ENCODE data around the gene ZNF296. TPM values are rescaled to one million over a fixed set of nuclear protein-coding genes. Genes with fewer than 3 reads are reported as not detected.

Gene ZNF296
- total RNA-seq, 1 experiment from 2014 or later: 13.8 TPM

DNA sequence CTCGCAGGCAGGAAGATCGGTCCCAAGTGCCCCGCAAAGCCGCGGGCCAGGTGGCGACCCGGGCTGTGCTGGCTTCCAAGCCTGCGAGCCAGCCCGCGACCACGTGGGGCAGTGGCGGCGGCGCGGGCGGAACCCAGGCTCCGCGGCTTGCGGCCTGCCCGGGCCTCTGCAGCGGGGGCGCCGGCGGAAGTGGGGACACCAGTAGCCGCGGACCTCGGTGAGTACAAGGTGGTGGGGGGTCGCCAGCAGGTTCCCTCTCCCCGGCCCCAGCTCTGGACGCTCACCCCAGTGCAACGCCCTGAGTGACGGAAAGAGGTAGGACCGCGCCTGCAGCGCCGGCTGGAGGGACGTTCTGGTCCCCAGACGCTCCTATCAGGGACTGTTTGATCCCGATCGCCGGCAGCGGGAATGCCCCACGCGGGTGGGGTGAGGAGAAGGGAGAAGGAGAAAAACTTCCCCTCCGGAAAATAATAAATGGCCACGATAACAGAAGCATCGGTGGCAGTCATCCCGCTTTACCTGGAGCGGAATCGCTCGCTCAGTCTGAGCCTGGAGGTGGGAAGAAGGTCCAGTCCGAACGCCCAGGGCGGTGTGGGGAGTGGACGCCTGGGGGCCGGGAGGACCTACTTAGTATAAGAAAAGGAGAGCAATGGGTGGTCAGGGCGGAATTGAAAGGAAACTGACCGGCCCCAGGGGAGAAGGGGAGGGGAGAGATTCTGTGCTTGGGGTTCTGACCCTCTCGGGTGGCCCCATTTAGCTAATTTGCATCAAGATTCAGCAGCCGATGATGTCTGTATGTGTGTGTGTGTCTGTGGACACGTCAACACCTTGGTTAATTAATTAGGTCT lies 3.0 kb upstream of the ZNF296 start, which contains the start of gene GEMIN7 (continued):
- TF ChIP-seq ETV6 (CRISPR knock-in tag; IDR thresholded peaks at IDR 0.05): peak; percentile 92
- peak; percentile 96 for TF ChIP-seq ZBTB43 (CRISPR knock-in tag; IDR thresholded peaks at IDR 0.05)
- peak; percentile 92 for TF ChIP-seq USF2 (CRISPR knock-in tag; IDR thresholded peaks at IDR 0.05)
- peak; percentile 66; the same call in 1 of the 2 replicates for TF ChIP-seq SMAD4 (CRISPR knock-in tag; IDR thresholded peaks at IDR 0.05)
- TF ChIP-seq NFE2L1 (CRISPR knock-in tag; IDR thresholded peaks at IDR 0.05): peak; percentile 86; the same call in 1 of the 2 replicates
- TF ChIP-seq, protein P1, sequence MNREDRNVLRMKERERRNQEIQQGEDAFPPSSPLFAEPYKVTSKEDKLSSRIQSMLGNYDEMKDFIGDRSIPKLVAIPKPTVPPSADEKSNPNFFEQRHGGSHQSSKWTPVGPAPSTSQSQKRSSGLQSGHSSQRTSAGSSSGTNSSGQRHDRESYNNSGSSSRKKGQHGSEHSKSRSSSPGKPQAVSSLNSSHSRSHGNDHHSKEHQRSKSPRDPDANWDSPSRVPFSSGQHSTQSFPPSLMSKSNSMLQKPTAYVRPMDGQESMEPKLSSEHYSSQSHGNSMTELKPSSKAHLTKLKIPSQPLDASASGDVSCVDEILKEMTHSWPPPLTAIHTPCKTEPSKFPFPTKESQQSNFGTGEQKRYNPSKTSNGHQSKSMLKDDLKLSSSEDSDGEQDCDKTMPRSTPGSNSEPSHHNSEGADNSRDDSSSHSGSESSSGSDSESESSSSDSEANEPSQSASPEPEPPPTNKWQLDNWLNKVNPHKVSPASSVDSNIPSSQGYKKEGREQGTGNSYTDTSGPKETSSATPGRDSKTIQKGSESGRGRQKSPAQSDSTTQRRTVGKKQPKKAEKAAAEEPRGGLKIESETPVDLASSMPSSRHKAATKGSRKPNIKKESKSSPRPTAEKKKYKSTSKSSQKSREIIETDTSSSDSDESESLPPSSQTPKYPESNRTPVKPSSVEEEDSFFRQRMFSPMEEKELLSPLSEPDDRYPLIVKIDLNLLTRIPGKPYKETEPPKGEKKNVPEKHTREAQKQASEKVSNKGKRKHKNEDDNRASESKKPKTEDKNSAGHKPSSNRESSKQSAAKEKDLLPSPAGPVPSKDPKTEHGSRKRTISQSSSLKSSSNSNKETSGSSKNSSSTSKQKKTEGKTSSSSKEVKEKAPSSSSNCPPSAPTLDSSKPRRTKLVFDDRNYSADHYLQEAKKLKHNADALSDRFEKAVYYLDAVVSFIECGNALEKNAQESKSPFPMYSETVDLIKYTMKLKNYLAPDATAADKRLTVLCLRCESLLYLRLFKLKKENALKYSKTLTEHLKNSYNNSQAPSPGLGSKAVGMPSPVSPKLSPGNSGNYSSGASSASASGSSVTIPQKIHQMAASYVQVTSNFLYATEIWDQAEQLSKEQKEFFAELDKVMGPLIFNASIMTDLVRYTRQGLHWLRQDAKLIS (CRISPR knock-in tag; IDR thresholded peaks at IDR 0.05; ENCODE audit: borderline replicate concordance): no peak
- TF ChIP-seq ZNF317 (CRISPR knock-in tag; IDR thresholded peaks at IDR 0.05; ENCODE audit: borderline replicate concordance, low read depth): peak; percentile 53; the same call in 1 of the 2 replicates
- TF ChIP-seq, protein P2, sequence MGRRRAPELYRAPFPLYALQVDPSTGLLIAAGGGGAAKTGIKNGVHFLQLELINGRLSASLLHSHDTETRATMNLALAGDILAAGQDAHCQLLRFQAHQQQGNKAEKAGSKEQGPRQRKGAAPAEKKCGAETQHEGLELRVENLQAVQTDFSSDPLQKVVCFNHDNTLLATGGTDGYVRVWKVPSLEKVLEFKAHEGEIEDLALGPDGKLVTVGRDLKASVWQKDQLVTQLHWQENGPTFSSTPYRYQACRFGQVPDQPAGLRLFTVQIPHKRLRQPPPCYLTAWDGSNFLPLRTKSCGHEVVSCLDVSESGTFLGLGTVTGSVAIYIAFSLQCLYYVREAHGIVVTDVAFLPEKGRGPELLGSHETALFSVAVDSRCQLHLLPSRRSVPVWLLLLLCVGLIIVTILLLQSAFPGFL (CRISPR knock-in tag; IDR thresholded peaks at IDR 0.05; ENCODE audit: borderline replicate concordance): 0 out of 2 replicates have a peak, but pooled peaks have one; percentile 22
- TF ChIP-seq RELA (CRISPR knock-in tag; IDR thresholded peaks at IDR 0.05; ENCODE audit: borderline replicate concordance): peak; percentile 95
- peak; percentile 92 for TF ChIP-seq TCF7 (CRISPR knock-in tag; IDR thresholded peaks at IDR 0.05; ENCODE audit: low read depth)
- TF ChIP-seq, protein P3, sequence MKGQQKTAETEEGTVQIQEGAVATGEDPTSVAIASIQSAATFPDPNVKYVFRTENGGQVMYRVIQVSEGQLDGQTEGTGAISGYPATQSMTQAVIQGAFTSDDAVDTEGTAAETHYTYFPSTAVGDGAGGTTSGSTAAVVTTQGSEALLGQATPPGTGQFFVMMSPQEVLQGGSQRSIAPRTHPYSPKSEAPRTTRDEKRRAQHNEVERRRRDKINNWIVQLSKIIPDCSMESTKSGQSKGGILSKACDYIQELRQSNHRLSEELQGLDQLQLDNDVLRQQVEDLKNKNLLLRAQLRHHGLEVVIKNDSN (CRISPR knock-in tag; IDR thresholded peaks at IDR 0.05): peak; percentile 85
- TF ChIP-seq NR3C1 (CRISPR knock-in tag; conservative IDR thresholded peaks at IDR 0.05; ENCODE audit: low read depth): no peak
- TF ChIP-seq ATF1 (CRISPR knock-in tag; IDR thresholded peaks at IDR 0.05): no peak
- TF ChIP-seq, protein P4, sequence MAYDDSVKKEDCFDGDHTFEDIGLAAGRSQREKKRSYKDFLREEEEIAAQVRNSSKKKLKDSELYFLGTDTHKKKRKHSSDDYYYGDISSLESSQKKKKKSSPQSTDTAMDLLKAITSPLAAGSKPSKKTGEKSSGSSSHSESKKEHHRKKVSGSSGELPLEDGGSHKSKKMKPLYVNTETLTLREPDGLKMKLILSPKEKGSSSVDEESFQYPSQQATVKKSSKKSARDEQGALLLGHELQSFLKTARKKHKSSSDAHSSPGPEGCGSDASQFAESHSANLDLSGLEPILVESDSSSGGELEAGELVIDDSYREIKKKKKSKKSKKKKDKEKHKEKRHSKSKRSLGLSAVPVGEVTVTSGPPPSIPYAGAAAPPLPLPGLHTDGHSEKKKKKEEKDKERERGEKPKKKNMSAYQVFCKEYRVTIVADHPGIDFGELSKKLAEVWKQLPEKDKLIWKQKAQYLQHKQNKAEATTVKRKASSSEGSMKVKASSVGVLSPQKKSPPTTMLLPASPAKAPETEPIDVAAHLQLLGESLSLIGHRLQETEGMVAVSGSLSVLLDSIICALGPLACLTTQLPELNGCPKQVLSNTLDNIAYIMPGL (CRISPR knock-in tag; IDR thresholded peaks at IDR 0.05): 0 out of 2 replicates have a peak, but pooled peaks have one; percentile 23
- no peak for TF ChIP-seq MXD4 (CRISPR knock-in tag; IDR thresholded peaks at IDR 0.05; ENCODE audit: borderline replicate concordance)
- peak; percentile 87; the same call in 1 of the 2 replicates for TF ChIP-seq KAT7 (CRISPR knock-in tag; IDR thresholded peaks at IDR 0.05; ENCODE audit: borderline replicate concordance)
